Parathyroid adenoma (tissue), 2 donors: Measurements from ENCODE around the gene CASP8AP2.
"Not testable (repeated sequence)": the region's sequence is repeated elsewhere in the genome, so short reads cannot be mapped to it uniquely, and the experiment has no call there.

ENCODE experiments used
- H2AFZ ChIP-seq: fragments of 300-600 bp; sonication (generic); one replicate; pipeline ENCODE4 v1.7.0; 2017; ENCODE audit warnings: antibody characterized with exemption, mild to moderate bottlenecking
- H3K27ac ChIP-seq: fragments of 300-600 bp; sonication (generic); one replicate; pipeline ENCODE4 v1.7.0; 2017
- H3K27me3 ChIP-seq: fragments of 300-600 bp; sonication (generic); one replicate; pipeline ENCODE4 v1.7.0; 2017; ENCODE audit warnings: low read length; ENCODE audit not compliant: control insufficient read depth, insufficient read depth
- H3K36me3 ChIP-seq: fragments of 300-600 bp; sonication (generic); one replicate; pipeline ENCODE4 v1.7.0; 2017; ENCODE audit warnings: low read length; ENCODE audit not compliant: control insufficient read depth, insufficient read depth
- H3K4me1 ChIP-seq: fragments of 300-600 bp; sonication (generic); one replicate; pipeline ENCODE4 v1.7.0; 2017; ENCODE audit warnings: control low read depth
- H3K4me2 ChIP-seq: fragments of 300-600 bp; sonication (generic); one replicate; pipeline ENCODE4 v1.7.0; 2017; ENCODE audit warnings: low read length
- H3K4me3 ChIP-seq: fragments of 300-600 bp; sonication (generic); one replicate; pipeline ENCODE4 v1.7.0; 2017; ENCODE audit warnings: low read depth, low read length
- H3K79me2 ChIP-seq: fragments of 300-600 bp; sonication (generic); one replicate; pipeline ENCODE4 v1.7.0; 2017; ENCODE audit warnings: control low read depth
- H3K9ac ChIP-seq: fragments of 300-600 bp; sonication (generic); one replicate; pipeline ENCODE4 v1.7.0; 2017; ENCODE audit warnings: mild to moderate bottlenecking
- H3K9me3 ChIP-seq: fragments of 300-600 bp; sonication (generic); one replicate; pipeline ENCODE4 v1.7.0; 2017; ENCODE audit warnings: low read length; ENCODE audit not compliant: control insufficient read depth
- CTCF ChIP-seq: fragments of 300-600 bp; sonication (generic); IDR thresholded peaks from one replicate; pipeline ENCODE4 v1.7.0; 2017; ENCODE audit warnings: antibody characterized with exemption, mild to moderate bottlenecking
- donor health status: primary hyperparathyroidism.

Gene CASP8AP2

GRCh38 chr6:89829472-89830169 is at the start of gene CASP8AP2:
Gene CASP8AP2, plus strand, starts transcription at chr6:89829880.
- no peaks in the 10 kb centered on the region for H3K36me3 ChIP-seq
- H3K79me2 ChIP-seq = peaks cover 5% of the 10 kb centered on the region
- peak within 1 kb of the TSS; percentile 99 for H3K4me2 ChIP-seq

GRCh38 chr6:89781070-89782034 is 48.3 kb upstream of the CASP8AP2 start:
- H3K27me3 ChIP-seq = no peaks in the 10 kb centered on the region
- H2AFZ ChIP-seq = no peak overlapping the region
- no peak overlapping the region for H3K4me3 ChIP-seq
- no peaks in the 10 kb centered on the region for H3K9me3 ChIP-seq
- H3K4me1 ChIP-seq = no peaks in the 10 kb centered on the region
- H3K36me3 ChIP-seq = no peaks in the 10 kb centered on the region
- no peak overlapping the region for H3K9ac ChIP-seq
- H3K79me2 ChIP-seq = no peaks in the 10 kb centered on the region
- no peak overlapping the region for H3K4me2 ChIP-seq
- no peak for TF ChIP-seq CTCF
- no peak overlapping the region for H3K27ac ChIP-seq

More at GRCh38 chr6:89829472-89830169, at the start of gene CASP8AP2:
- Histone ChIP-seq H3K27ac (peak within 1 kb of the TSS; percentile 63), H2AFZ (peak within 1 kb of the TSS; percentile 96), H3K9me3 (no peaks in the 10 kb centered on the region), H3K4me3 (peak within 1 kb of the TSS; percentile 84), H3K27me3 (no peaks in the 10 kb centered on the region), H3K4me1 (peaks cover 6% of the 10 kb centered on the region), H3K9ac (no peak within 1 kb of the TSS)
- TF ChIP-seq CTCF = no peak

DNA sequence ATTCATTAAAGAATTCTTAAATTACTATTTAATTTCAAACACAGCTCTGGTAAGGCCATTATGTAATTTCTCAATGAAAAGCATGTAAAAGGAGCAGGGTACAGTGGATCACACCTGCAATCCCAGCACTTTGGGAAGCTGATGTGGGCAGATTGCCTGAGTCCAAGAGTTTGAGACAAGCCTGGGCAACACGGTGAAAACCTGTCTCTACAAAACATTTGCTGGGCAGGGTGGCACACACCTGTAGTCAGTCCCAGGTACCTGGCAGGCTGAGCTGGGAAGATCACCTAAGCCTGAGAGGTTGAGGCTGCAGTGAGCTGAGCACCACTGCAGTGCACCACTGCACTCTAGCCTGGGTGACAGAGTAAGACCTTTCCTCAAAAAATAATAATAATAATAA is 47.5 kb upstream of the CASP8AP2 start:
- Histone ChIP-seq H3K9ac (no peak overlapping the region), H2AFZ (no peak overlapping the region), H3K4me3 (no peak overlapping the region), H3K4me2 (no peak overlapping the region), H3K4me1 (no peaks in the 10 kb centered on the region), H3K9me3 (no peaks in the 10 kb centered on the region), H3K36me3 (no peaks in the 10 kb centered on the region), H3K27ac (no peak overlapping the region), H3K79me2 (no peaks in the 10 kb centered on the region), H3K27me3 (no peaks in the 10 kb centered on the region)
- no peak for TF ChIP-seq CTCF

GRCh38 chr6:89783293-89783692 is 46.4 kb upstream of the CASP8AP2 start:
- H3K4me3 ChIP-seq, H3K36me3 ChIP-seq, H3K27me3 ChIP-seq: not testable (repeated sequence)

DNA sequence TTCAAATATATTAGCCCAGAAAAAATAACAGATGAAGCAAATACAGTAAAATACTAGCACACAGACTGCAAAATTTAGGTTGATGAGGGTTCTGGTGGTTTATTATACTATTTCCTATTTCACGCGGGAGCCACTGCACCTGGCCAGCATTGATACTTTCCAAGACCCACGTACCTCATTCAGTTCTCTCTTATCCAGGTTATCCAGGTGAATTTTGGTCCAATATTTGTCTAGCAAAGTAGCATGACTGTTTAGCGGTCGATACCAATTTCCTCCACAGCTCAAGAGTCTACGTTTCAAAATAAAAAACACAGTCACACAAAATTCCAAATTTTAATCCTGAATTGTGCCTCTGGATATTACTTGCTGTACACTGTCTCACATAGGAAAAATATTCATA is 44.8 kb upstream of the CASP8AP2 start:
- H3K4me1 ChIP-seq = no peaks in the 10 kb centered on the region
- TF ChIP-seq CTCF = no peak
- no peak overlapping the region for H3K27ac ChIP-seq
- no peak overlapping the region for H3K4me3 ChIP-seq
- no peaks in the 10 kb centered on the region for H3K79me2 ChIP-seq
- no peak overlapping the region for H3K9ac ChIP-seq
- H3K27me3 ChIP-seq = no peaks in the 10 kb centered on the region
- no peaks in the 10 kb centered on the region for H3K36me3 ChIP-seq
- no peaks in the 10 kb centered on the region for H3K9me3 ChIP-seq
- H3K4me2 ChIP-seq = no peak overlapping the region
- H2AFZ ChIP-seq = no peak overlapping the region

More at GRCh38 chr6:89783293-89783692, 46.4 kb upstream of the CASP8AP2 start:
- not testable (repeated sequence) for H2AFZ ChIP-seq, H3K79me2 ChIP-seq, H3K9me3 ChIP-seq, H3K4me1 ChIP-seq, H3K27ac ChIP-seq, H3K4me2 ChIP-seq, H3K9ac ChIP-seq
